Activated effector memory CD4-positive, alpha-beta T cell treated with Interleukin-2 at 50 U/mL for 16 hours (primary cell): ENCODE measurements around the gene BBIP1.
"Not testable (repeated sequence)": the region's sequence is repeated elsewhere in the genome, so short reads cannot be mapped to it uniquely, and the experiment has no call there.

Source experiments
- DNase-seq: peaks from one replicate; pipeline ENCODE4 v3.0.0-alpha.2; 2020

Gene BBIP1

DNA sequence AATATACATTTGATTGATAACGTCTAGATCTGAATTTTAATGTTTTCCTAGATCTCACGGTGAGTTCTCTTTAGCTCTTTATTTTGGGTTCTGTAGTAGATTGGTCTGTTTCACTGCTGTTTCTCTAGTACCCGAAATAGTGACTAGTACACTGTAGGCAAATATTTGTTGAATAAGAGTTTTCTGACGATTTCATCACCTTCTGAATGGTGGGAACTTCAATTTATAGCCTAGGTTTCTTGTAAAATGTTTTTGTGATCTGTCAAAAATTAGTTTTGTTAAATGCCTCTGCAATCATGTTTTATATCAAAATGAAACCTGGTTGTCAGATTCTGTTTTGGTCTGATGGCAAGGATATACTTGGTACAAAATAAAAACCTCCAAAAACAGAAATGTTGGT lies 37.1 kb downstream of the BBIP1 start:
- DNase-seq, result no peak

DNA sequence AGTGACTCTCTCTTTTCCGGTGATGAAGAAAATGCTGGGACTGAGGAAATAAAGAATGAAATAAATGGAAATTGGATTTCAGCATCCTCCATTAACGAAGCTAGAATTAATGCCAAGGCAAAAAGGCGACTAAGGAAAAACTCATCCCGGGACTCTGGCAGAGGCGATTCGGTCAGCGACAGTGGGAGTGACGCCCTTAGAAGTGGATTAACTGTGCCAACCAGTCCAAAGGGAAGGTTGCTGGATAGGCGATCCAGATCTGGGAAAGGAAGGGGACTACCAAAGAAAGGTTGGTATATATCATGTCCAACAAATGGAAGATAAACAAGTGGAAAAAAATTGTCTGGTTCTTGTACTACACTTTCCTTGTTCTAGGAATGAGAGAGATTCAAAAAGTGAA lies 37.7 kb downstream of the BBIP1 start:
- DNase-seq, result no peak

DNA sequence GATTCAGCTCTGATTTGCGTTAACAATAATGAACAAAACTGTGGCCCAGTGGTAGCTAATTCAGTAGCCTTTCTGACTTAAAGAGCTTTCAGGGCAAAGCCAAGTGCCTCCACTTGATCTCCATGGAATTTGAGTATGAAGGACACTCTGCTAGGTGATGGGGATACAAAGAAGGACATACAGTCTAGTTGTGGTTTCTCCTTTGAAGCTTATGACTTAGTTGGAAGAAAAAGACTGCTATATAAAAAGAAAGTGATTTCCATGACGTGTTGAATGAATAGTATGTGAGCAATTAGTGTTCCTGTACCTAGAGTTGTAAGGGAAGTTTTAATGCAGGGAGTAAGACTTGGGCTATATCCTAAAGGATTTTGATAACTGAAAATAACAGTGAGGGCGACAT lies 39.0 kb downstream of the BBIP1 start:
- no peak for DNase-seq

DNA sequence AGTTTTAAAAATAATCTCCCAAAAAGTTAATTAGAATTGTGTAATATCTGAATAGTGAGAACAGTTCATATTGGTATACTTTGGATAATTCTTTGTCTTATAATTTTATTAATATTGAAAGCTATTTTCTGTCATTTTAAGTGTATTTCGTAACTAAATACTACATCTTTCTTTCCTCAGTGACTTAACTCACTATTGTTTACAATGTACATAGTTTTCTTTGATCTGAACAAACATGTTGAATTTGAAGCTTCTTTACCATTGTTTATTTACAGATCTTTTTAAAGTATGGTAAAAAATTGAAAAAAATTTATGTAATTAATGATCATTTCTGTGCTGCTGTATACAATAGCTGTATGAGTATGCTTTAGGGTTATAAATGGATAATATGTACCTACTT lies 42.2 kb downstream of the BBIP1 start:
- no peak for DNase-seq

DNA sequence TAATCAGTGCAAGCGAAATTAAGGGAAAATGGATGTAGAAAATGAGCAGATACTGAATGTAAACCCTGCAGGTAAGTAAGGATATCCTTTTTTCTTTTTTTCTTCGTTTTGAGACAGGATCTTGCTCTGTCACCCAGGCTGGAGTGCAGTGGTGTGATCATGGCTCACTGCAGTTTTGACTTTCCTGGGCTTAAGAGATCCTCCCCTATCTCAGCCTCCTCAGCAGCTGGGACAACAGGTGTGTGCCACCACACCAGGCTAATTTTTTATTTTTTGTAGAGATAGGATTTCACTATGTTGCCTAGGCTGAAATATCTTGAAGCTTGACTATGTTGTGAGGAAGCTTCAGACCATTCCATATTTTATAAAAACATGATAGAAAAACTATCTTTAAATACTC lies 43.0 kb downstream of the BBIP1 start:
- no peak for DNase-seq

DNA sequence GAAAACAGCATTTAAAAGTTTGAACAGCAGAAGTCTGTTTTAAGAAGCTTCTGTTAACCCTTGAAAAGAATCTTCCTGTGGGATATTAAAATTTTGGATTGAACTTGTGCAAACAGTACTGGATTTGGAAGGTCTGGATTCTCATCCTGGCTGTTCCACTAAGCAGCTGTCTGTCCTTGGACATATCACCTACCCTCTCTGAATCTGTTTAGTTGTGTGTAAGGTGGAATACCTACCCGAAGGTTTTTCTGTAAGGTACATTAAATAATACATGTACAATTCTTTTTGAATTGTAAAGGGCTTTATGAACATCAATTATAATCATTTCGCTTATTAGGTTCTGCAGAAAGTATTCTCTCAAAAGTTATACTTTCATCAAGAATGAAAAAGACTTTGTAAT lies 45.0 kb downstream of the BBIP1 start:
- no peak for DNase-seq

DNA sequence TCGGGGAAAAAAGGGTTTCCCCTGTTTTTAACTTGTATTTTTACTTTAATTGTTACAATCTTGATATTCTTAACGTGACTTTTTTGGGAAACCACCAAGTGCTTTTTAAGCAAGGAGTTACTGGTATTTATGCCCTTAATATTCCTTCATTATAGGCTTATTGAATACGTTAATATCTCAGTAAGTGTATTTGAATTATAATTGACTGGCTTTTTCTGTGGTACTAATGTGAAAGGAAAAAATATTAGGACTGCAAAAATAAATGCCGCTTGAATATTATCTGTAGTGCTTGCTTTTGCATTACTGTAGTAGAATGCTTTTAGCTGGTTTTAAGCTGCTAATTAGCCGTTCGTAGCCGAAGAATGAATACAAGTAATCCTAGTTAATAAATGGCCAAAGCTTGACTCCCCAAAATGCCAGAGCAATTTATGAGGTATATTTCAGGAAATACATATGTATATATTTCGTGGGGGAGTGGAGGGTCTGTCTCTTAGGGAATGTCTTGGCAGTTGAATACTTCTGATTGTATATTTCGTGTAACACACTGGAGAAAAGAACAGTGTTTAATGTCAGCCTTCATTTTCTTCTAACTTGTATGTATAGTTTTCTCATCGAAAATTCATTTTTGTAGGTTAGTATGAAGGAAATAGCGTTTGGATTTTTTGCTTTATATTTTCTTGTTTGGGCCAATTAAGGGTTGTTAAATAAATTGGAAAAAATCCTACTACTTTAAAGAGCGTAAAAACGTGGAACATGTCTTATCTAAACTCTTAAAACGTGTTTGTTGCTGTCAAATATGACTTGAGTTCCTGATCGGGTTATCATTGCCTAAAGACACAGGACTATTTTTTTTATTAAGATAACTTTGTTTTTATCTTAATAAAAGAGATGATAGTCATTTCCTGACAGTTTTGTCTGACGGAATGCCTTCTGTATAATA lies 45.7 kb downstream of the BBIP1 start:
- no peak for DNase-seq

DNA sequence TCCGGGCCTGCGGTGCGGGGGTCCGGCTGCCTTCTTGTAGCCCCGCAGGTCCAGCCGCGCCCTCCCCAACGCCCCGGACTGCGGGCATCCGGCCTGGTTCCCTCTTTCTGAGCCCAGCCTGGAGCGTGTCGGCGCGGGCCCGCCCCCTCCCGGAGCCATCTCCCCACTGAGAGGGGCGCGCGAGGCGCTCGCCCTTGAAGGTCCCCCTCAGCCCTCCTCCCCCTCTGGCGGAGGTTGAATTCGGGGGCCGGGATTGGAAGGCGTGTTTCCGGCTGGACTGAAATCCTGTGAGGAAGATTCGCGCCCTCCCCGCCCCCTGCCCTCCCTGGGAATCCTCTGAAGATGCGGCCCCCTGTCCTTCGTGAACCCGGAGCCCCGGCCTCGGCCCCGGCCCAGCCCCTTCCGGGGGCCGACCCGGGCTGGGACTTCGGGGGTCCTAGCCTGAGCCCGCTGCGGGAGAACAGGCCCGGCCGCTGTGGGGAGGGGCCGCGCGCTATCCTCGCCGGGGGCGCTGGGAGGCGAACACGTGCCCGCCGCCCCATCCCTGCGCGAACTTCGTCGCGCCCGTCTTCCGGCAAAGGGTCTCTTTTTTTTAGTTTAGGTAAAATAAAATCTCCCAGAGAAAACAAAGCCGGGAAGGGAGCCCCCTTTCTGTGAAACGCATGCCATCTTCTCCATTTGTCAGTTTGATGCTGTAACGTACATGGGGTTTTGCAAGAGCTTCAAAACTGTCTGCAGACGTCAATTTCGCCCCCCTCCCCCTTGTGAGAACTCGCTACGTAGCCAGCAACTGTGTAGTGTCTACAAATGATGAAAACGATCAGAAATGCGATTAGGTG lies 46.6 kb downstream of the BBIP1 start:
- DNase-seq, result peak; percentile 55

DNA sequence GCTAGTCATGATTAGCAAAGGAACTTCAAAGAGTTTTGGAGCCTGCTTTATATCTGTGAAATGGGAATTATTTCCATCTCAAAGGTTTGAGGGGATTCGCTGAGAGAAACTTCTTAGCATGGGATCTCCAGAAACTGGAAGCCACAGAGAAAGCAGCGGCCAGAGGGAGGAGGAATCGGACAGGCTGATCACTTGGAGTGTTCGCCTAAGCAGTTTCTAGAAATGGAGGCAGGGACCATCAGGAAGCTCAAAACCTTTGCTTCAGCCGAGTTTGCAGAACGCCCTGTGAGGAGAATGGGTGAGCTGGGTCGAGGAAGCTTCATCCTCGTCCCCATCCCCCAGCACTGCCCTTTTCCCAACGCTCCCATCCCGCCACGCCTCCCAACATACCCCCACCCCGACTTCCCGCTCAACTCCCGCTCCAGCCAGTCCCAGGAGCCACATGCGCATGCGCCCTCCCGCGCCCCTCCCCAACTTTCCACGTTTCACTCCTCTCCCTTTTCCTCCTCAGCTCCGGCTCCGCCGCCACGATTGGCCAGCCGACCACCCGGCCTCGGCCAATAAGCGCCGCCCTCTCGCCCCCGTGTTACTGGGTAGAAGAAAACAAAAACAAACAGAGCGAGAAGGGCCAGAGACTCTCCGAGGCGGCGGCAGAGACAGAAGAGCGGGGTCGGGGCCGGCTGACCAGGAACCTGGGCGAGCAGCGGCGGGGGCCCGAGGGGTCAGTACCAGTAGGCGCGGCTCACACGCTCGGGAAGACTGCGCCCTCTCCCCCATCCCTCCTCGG lies 47.5 kb downstream of the BBIP1 start, which contains the start of gene PDCD4:
TSS of gene PDCD4 (plus strand) at position 631 of the 787 bp plus-strand sequence. CDS start 4,100 bp downstream, outside the sequence.
- DNase-seq, result peak; percentile 90

DNA sequence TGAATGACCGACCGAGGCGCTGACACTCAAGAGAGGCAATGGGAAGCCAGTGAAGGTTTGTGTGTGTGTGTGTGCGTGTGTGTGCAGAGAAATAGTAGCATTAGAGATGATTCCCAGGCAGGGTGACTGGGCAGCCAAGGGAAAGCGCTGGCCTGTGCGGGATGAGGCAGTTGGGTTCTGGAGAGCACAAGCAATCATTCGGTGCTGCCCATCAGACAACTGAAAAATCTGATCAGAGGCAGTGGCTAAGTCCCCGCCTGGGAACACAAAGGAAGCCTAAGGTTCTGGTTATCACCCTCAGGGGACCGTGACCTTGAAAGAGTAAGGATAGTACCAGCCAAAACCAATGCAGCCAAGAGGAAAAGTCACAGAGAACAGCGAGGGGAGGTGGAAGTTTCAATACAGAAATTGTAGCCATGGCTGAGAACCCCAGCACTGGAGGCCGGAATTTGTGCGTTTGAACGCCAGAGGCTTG lies 48.1 kb downstream of the BBIP1 start:
- no peak for DNase-seq

DNA sequence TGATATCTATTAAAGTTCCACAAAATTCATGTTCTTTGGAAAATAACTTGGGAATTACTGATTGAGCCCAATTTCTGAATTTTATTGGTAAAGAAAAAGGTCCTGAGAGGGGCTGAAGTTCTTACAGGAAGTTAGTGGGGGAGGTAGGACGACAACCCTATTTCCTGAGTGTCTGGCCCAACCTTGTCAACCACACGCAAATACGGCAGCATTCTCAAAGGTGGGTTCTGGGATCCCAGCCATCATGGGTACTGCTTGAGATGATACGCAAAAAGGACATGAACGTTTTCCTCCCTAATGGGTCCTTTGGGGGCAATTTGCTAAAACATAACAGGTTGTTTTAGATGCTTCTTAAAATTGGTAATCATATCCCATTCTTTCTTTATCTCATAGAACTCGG lies 50.0 kb downstream of the BBIP1 start:
- peak; percentile 43 for DNase-seq

DNA sequence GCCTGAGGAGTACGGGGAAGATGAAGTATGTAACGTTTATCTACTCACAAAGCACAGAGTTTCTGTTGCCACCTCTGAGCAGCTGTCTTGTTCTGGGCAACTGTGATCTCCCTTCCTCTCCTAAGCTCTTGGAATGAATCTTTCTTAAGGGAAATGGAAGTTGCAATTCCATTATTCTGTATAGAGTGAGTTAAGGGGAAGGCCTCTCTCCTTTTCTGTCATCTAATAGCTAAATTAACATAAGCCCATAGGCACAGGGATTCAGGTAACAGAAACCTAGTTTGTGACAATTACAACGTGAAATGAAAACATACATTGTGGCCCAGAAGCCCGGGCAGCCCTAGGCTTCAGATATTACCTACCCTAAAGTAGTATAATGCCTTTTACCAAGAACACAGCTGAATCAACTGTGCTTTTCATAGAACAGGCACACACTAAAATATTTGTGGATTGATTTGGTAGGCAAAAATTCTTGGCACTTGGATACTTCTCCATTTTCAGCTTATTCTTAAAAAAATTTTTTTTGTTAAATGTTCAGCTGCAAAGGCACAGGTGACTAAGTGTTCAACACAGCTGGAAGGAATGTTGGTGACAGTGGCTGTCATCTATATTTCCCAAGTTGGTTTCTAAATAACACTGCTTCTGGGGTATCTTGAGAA lies 51.0 kb downstream of the BBIP1 start:
- DNase-seq, result no peak

DNA sequence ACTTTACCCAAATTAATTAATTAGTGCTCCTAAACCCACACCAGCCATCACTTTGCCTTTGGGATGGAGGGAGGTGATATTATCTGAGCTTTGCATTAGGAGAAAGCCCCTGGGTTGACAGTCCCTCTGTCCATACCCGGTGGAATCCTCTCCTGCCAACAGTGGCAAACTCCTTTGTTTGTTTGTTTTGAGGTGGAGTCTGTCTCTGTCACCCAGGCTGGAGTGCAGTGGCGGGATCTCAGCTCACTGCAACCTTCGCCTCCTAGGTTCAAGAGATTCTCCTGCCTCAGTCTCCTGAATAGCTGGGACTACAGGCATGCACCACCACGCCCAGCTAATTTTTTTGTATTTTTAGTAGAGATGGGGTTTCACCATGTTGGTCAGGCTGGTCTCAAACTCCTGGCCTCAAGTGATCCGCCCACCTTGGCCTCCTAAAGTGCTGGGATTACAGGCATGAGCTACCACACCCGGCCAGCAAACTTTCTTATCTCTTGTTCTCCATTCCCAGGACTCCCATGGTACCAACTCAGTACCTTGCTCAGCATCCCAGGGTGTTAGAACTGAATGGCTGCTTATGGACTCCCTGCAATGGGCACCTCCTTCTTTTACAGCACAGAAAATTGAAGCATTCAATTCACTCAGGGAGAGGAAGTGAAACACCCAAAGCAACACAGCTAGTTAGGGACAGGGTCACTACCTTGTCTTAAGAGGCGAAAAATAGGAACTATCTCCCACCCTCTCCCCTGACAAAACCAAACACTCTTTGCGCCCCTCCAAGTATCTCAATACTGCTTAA lies 51.8 kb downstream of the BBIP1 start:
- DNase-seq, result not testable (repeated sequence)

DNA sequence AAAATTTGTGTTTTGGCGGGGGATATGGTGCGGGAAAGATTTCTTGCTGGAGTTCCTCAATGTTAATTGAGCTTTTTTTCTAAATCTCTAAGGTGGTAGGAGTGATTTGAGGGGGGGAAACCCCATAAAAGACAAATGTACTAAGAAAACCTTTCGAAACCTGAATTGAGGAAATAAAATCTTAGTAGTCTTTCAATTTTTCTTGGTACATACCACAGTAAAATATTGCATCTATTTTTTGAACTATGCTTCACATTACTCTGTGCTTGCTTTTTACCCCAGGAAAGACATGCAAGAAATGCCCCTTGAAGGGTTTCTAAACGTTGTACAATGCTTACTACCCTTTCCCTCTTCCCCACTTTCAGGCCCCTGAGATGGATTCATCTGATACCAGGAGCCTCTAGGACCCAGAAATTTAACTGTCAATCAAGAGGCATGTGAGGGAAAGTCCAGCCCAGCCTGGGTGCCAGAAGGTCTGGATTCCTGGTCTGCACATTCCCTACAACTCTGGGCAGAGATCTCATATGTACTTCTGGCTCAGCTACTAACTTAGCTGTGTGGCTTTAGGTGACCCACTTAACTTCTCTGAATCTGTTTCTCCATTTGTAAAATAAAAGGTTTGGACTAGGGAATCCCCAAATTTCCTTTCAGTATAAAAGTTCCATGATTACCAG lies 53.0 kb downstream of the BBIP1 start:
- no peak for DNase-seq

DNA sequence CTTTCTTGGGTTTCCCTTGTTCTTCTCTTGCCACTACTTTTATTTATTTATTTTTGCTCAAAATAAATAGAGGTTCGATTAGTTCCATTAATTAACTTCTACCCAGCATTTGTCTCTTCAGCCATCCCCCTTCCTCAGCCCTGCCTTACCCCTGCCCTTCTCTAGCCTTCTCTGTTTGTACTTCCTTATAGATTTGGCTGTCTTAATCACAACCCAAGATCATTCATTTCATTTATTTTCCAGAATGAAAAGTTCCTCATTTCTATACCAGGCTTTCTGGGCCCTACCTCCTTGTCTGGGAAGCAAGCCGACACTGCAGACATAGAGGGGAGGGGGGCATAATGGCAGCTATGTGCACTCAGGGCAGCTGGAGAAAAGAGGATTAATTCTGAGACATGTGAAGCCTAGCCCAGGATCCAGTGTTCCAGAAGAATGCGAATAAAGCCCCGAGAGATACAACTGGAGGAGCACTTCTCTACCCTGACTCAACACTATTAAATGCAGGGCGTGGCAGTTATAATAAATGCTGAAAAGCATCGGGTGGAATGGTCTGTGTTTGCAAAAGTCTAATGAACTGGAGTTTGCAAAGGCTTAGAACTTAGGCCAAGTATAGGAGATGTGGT lies 53.7 kb downstream of the BBIP1 start:
- DNase-seq, result no peak

DNA sequence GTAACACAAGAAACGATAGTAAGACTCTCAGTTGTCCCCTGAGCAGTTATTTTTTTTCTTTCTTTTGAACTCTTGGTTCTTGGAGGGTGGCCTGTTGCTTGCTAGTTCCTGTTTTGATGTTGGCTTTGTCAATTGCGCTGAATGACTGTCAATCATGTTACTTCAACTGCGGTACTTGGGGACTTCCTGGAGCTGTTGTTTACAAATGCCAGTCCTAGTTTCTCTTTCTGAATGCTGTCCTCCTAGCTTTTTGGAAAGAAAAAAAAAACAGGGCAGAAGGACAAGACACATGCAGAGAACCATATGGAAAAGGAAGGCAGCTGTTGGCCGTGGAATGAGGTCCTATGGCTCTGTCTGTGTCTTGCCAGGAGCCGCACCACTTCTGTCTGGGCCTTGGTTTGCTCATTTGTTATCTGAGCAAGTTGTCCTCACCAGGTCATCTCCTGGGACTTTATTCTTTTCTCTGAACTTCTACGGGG lies 54.3 kb downstream of the BBIP1 start:
- DNase-seq, result peak; percentile 31

DNA sequence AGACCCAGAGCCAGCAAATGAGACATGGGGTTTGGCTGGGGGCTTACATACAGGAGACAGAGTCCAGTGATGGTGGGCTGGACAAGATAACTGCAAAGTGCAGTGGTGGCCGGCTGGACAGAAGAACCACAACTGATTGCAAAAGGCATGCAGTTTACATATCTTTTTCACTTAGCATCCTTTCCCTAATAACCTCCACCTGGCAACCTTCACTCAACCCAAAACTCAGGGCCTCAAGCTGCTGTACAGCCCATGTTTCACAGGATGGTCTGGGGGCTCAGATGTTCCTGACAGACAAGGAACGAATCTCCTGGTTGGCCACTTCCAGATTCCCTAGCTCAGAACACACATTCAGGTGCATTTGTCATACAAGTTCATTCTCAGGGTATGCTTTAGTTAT lies 55.0 kb downstream of the BBIP1 start:
- no peak for DNase-seq

DNA sequence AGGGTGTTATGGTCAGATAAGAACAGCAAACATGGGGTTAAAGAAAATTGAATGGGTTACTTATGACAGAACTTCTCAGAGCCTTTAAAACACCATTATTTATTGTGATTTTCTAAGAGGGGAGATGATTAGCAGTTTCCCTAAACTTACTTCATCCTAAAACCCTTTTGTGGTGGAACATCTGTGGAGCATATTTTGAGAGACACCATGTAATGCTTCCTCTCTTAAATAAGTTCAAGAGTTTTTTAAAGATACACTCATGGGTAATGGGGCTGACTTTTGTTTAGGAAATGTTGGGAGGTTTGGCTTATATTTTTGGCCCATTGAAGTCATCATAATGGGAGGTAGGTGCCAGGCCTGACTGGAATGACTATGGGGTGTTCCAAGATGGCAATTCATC lies 55.6 kb downstream of the BBIP1 start:
- no peak for DNase-seq

DNA sequence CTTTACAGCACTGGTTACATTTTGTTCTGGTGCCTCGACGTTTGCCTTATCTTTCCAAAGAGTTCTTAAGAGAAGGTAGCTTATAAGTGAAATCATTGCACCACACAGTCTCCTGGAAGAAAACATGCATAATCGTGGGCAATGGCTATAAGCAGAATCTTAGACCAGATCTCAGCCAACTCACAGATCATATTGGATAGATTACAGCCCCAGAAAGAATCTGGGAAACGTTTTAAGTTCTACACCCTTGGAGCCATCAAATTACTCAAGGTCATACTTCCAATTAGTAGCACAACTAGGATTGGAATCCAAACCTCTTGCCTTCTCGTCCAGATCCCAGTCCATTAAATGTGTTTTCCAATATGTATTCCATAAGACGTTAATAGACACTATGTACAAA lies 56.0 kb downstream of the BBIP1 start:
- DNase-seq, result no peak
